DND-41 (cell line): ENCODE results near the gene FOLR2.

Experiments
- CTCF ChIP-seq: IDR thresholded peaks from 2 replicates; pipeline ENCODE4 v1.5.1; 2012; ENCODE audit warnings: borderline replicate concordance, low read length, moderate library complexity, mild to moderate bottlenecking; ENCODE audit not compliant: poor library complexity, severe bottlenecking; ENCODE audit errors: extremely low read depth
- EZH2 ChIP-seq: IDR thresholded peaks from 3 replicates; pipeline ENCODE4 v1.6.1; 2012; ENCODE audit warnings: borderline replicate concordance, low read depth, mild to moderate bottlenecking, moderate library complexity, low read length, inconsistent platforms; ENCODE audit not compliant: severe bottlenecking

- no peak for TF ChIP-seq CTCF
- no peak for TF ChIP-seq EZH2
Observed at GRCh38 chr11:72243173-72244059, 26.8 kb downstream of the FOLR2 start.
